ENCODE measurements around the gene REEP5.
"Not testable (repeated sequence)": the region's sequence is repeated elsewhere in the genome, so short reads cannot be mapped to it uniquely, and the experiment has no call there.

REEP5 gene

DNA sequence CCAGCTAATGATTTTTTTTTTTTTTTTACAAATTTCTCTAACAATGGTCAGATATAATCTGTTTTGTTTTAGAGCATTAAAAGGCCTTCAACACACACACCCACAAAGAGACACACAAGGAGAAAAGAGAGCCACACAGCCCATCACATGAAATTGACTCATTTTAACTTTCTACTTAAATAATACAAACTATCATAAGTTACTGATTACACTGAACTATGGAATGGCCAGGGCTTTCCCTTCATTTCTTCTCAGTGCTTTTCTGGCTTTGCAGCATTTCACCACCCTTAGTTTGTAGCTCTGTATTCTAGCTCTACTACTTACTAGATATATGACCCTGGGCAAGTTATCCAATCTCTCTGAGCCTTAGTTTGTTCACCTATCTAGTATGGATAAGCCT lies 13.2 kb downstream of the REEP5 start:
- no peaks in the 10 kb centered on the region for H3K27me3 ChIP-seq (ENCODE audit: control insufficient read depth, insufficient read depth, low read length)
- no peak overlapping the region for H3K9ac ChIP-seq (ENCODE audit: low read length)
- peaks cover 7% of the 10 kb centered on the region for H3K36me3 ChIP-seq (ENCODE audit: control insufficient read depth, low read depth, low read length)
- no peaks in the 10 kb centered on the region for H3K9me3 ChIP-seq (ENCODE audit: control insufficient read depth, low read depth, low read length)
- no peaks in the 10 kb centered on the region for H3K4me1 ChIP-seq (ENCODE audit: control insufficient read depth, low read depth, low read length)
- no peak overlapping the region for H3K27ac ChIP-seq (ENCODE audit: low read length)
- no peak overlapping the region for H3K4me3 ChIP-seq (ENCODE audit: low read length)

DNA sequence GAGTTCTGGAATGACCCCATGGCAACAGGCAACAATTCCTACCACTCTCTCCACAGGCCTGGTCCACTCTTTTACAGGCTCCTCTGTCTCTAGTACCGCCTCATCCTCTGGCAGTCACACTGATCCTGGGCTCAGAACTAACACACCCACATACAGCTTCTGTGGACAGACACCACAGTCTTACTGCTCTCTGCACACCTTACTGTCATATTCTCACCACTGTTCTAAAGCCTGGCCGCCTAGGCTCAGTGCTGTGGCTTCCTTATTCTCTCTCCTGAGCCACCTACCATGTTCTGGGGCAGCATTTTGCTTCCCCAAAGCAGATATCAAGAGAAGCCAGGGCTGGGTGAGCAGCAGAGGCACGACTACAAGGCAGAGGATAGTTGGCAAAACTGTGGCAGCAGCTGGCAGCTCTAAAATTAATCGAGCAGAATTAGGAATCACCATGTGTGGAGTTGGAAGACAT lies 14.8 kb downstream of the REEP5 start:
- H3K9me3 ChIP-seq (ENCODE audit: control insufficient read depth, low read depth, low read length), result no peaks in the 10 kb centered on the region
- H3K36me3 ChIP-seq (ENCODE audit: control insufficient read depth, low read depth, low read length), result peaks cover 7% of the 10 kb centered on the region
- H3K27ac ChIP-seq (ENCODE audit: low read length), result no peak overlapping the region
- no peak overlapping the region for H3K9ac ChIP-seq (ENCODE audit: low read length)
- no peaks in the 10 kb centered on the region for H3K27me3 ChIP-seq (ENCODE audit: control insufficient read depth, insufficient read depth, low read length)
- H3K4me3 ChIP-seq (ENCODE audit: low read length), result no peak overlapping the region
- H3K4me1 ChIP-seq (ENCODE audit: control insufficient read depth, low read depth, low read length), result no peaks in the 10 kb centered on the region

DNA sequence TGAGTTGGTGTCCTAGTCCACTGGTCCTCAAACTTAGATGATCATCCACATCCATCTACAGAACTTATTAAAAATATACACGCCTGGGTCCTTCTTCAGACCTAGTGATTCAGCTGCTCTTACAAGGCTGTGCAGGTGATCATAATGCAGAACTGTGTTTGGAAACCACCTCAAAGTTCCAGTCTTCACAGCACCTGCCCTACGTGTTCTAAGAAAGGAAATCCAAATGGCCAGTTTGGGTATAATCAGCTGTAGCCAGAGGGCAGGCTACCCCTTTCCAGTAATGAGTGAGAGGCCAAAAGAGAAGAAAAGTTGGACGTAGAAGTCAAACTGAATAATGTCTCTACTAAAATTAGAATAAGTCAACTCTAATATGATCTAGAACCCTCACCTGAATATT lies 15.4 kb downstream of the REEP5 start:
- H3K27me3 ChIP-seq (ENCODE audit: control insufficient read depth, insufficient read depth, low read length), result no peaks in the 10 kb centered on the region
- no peaks in the 10 kb centered on the region for H3K9me3 ChIP-seq (ENCODE audit: control insufficient read depth, low read depth, low read length)
- peaks cover 7% of the 10 kb centered on the region for H3K36me3 ChIP-seq (ENCODE audit: control insufficient read depth, low read depth, low read length)
- no peaks in the 10 kb centered on the region for H3K4me1 ChIP-seq (ENCODE audit: control insufficient read depth, low read depth, low read length)
- no peak overlapping the region for H3K27ac ChIP-seq (ENCODE audit: low read length)
- no peak overlapping the region for H3K9ac ChIP-seq (ENCODE audit: low read length)
- H3K4me3 ChIP-seq (ENCODE audit: low read length), result no peak overlapping the region

- H3K36me3 ChIP-seq (ENCODE audit: control insufficient read depth, low read depth, low read length); H3K9me3 ChIP-seq (ENCODE audit: control insufficient read depth, low read depth, low read length); H3K27me3 ChIP-seq (ENCODE audit: control insufficient read depth, insufficient read depth, low read length); H3K27ac ChIP-seq (ENCODE audit: low read length); H3K9ac ChIP-seq (ENCODE audit: low read length); H3K4me1 ChIP-seq (ENCODE audit: control insufficient read depth, low read depth, low read length); H3K4me3 ChIP-seq (ENCODE audit: low read length): not testable (repeated sequence)
Measured at GRCh38 chr5:112904996-112905395, 17.0 kb downstream of the REEP5 start.

DNA sequence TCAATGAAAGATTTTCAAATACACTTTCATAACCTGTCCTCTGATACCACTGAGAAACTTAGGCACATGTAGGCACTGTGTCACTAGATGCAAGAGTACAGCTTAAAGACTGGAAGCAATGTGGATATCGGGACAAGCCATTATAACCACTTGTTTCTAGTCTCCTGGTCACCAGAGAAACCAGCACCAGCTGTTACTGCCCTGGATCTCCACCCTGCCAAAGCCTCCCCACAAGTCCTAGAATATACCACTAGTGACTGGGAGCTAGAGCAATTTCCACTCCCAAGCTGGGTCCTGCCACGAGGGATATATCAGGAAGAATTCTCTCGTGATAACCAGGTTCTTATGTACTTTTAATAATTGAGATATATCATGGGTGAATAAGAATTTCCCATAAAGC lies 19.5 kb downstream of the REEP5 start:
- no peak overlapping the region for H3K9ac ChIP-seq (ENCODE audit: low read length)
- no peaks in the 10 kb centered on the region for H3K27me3 ChIP-seq (ENCODE audit: control insufficient read depth, insufficient read depth, low read length)
- no peak overlapping the region for H3K4me3 ChIP-seq (ENCODE audit: low read length)
- H3K27ac ChIP-seq (ENCODE audit: low read length), result no peak overlapping the region
- no peaks in the 10 kb centered on the region for H3K4me1 ChIP-seq (ENCODE audit: control insufficient read depth, low read depth, low read length)
- H3K9me3 ChIP-seq (ENCODE audit: control insufficient read depth, low read depth, low read length), result no peaks in the 10 kb centered on the region
- peaks cover 6% of the 10 kb centered on the region for H3K36me3 ChIP-seq (ENCODE audit: control insufficient read depth, low read depth, low read length)

DNA sequence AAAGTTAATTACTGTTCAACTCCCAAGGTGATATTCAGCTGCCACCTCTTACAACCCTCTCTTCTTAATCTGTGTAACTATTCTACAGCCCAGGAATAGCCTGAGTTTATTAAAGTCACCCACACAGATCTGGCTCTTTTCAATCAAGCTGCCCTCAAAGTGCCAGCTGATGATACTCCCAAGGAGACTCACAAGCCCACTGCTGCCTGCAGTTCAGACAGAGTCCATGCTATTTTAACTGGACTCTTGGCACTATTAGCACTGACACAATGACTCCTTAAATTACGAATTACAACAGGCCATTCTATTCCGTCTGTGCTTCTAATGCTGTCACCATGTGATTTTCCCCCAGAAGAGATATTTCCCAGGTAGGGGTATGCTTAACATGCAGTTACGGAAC lies 26.3 kb downstream of the REEP5 start:
- Histone ChIP-seq H3K36me3 (ENCODE audit: control insufficient read depth, low read depth, low read length) (no peaks in the 10 kb centered on the region), H3K4me3 (ENCODE audit: low read length) (no peak overlapping the region)

DNA sequence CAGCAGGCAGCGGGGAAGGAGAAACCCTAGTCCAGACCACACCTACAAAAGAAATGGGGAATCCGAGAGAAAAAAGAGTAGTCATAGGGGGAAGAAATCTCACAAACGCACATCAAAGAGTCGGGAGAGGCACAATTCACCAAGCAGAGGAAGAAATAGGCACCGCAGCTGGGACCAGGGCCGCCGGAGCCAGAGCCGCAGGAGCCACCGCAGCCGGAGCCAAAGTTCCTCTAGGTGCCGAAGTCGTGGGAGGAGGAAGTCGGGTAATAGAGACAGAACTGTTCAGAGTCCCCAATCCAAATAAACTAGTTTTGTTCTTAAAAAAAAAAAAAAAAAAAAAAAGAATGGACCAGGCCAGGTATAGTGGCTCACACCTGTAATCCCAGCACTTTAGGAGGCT lies 29.3 kb downstream of the REEP5 start:
- Histone ChIP-seq H3K36me3 (ENCODE audit: control insufficient read depth, low read depth, low read length) (no peaks in the 10 kb centered on the region), H3K9ac (ENCODE audit: low read length) (no peak overlapping the region), H3K27ac (ENCODE audit: low read length) (no peak overlapping the region)

More for the DNA sequence above, 26.3 kb downstream of the REEP5 start:
- H3K4me1 ChIP-seq (ENCODE audit: control insufficient read depth, low read depth, low read length), result no peaks in the 10 kb centered on the region
- no peaks in the 10 kb centered on the region for H3K9me3 ChIP-seq (ENCODE audit: control insufficient read depth, low read depth, low read length)
- no peak overlapping the region for H3K27ac ChIP-seq (ENCODE audit: low read length)
- no peak overlapping the region for H3K9ac ChIP-seq (ENCODE audit: low read length)
- H3K27me3 ChIP-seq (ENCODE audit: control insufficient read depth, insufficient read depth, low read length), result no peaks in the 10 kb centered on the region

DNA sequence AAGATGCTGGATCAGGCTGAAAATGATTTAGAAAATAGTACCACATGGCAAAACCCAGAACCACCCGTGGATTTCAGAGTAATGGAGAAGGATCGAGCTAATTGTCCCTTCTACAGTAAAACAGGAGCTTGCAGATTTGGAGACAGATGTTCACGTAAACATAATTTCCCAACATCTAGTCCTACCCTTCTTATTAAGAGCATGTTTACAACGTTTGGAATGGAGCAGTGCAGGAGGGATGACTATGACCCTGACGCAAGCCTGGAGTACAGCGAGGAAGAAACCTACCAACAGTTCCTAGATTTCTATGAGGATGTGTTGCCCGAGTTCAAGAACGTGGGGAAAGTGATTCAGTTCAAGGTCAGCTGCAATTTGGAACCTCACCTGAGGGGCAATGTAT lies 30.0 kb downstream of the REEP5 start:
- not testable (repeated sequence) for H3K9me3 ChIP-seq (ENCODE audit: control insufficient read depth, low read depth, low read length); H3K4me3 ChIP-seq (ENCODE audit: low read length); H3K36me3 ChIP-seq (ENCODE audit: control insufficient read depth, low read depth, low read length); H3K27ac ChIP-seq (ENCODE audit: low read length); H3K4me1 ChIP-seq (ENCODE audit: control insufficient read depth, low read depth, low read length); H3K27me3 ChIP-seq (ENCODE audit: control insufficient read depth, insufficient read depth, low read length); H3K9ac ChIP-seq (ENCODE audit: low read length)

More for the DNA sequence above, 29.3 kb downstream of the REEP5 start:
- Histone ChIP-seq H3K4me1 (ENCODE audit: control insufficient read depth, low read depth, low read length) (no peaks in the 10 kb centered on the region), H3K9me3 (ENCODE audit: control insufficient read depth, low read depth, low read length) (no peaks in the 10 kb centered on the region), H3K4me3 (ENCODE audit: low read length) (no peak overlapping the region), H3K27me3 (ENCODE audit: control insufficient read depth, insufficient read depth, low read length) (no peaks in the 10 kb centered on the region)

- no peaks in the 10 kb centered on the region for H3K27me3 ChIP-seq (ENCODE audit: control insufficient read depth, insufficient read depth, low read length)
- no peaks in the 10 kb centered on the region for H3K4me1 ChIP-seq (ENCODE audit: control insufficient read depth, low read depth, low read length)
- H3K9me3 ChIP-seq (ENCODE audit: control insufficient read depth, low read depth, low read length), result no peaks in the 10 kb centered on the region
- H3K9ac ChIP-seq (ENCODE audit: low read length), result no peak overlapping the region
- H3K27ac ChIP-seq (ENCODE audit: low read length), result no peak overlapping the region
- H3K4me3 ChIP-seq (ENCODE audit: low read length), result no peak overlapping the region
- H3K36me3 ChIP-seq (ENCODE audit: control insufficient read depth, low read depth, low read length), result peaks cover 30% of the 10 kb centered on the region
Measured at GRCh38 chr5:112886975-112887374, 35.1 kb downstream of the REEP5 start.

- Histone ChIP-seq H3K4me1 (ENCODE audit: control insufficient read depth, low read depth, low read length) (no peaks in the 10 kb centered on the region), H3K9ac (ENCODE audit: low read length) (no peak overlapping the region), H3K27ac (ENCODE audit: low read length) (no peak overlapping the region), H3K4me3 (ENCODE audit: low read length) (no peak overlapping the region), H3K36me3 (ENCODE audit: control insufficient read depth, low read depth, low read length) (peaks cover 39% of the 10 kb centered on the region), H3K9me3 (ENCODE audit: control insufficient read depth, low read depth, low read length) (no peaks in the 10 kb centered on the region), H3K27me3 (ENCODE audit: control insufficient read depth, insufficient read depth, low read length) (no peaks in the 10 kb centered on the region)
Measured at GRCh38 chr5:112885001-112885400, 37.0 kb downstream of the REEP5 start.

DNA sequence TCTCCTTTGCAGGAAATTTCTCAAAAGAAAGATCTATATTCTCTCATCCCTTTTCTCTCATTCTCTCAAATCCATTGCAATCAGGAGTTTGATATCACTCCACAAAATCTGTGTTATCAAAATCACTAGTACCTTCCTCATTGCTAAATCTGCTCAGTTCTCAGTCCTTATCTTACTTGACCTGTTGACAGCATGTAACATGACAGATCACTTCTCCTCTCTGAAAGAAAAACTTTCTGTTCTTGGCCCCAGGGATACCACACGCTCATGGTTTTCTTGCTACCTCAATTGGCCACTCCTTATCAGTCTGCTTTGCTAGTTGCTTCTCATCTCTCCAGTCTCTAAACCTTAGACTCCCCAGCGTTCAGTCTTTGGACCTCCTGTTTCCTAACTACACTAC lies 38.8 kb downstream of the REEP5 start:
- Histone ChIP-seq H3K27me3 (ENCODE audit: control insufficient read depth, insufficient read depth, low read length) (no peaks in the 10 kb centered on the region), H3K4me3 (ENCODE audit: low read length) (no peak overlapping the region), H3K9me3 (ENCODE audit: control insufficient read depth, low read depth, low read length) (no peaks in the 10 kb centered on the region), H3K27ac (ENCODE audit: low read length) (no peak overlapping the region), H3K36me3 (ENCODE audit: control insufficient read depth, low read depth, low read length) (peaks cover 47% of the 10 kb centered on the region), H3K9ac (ENCODE audit: low read length) (no peak overlapping the region), H3K4me1 (ENCODE audit: control insufficient read depth, low read depth, low read length) (no peaks in the 10 kb centered on the region)

- Histone ChIP-seq H3K36me3 (ENCODE audit: control insufficient read depth, low read depth, low read length) (peaks cover 45% of the 10 kb centered on the region), H3K9me3 (ENCODE audit: control insufficient read depth, low read depth, low read length) (no peaks in the 10 kb centered on the region), H3K27me3 (ENCODE audit: control insufficient read depth, insufficient read depth, low read length) (no peaks in the 10 kb centered on the region), H3K9ac (ENCODE audit: low read length) (no peak overlapping the region), H3K4me1 (ENCODE audit: control insufficient read depth, low read depth, low read length) (peaks cover 8% of the 10 kb centered on the region), H3K27ac (ENCODE audit: low read length) (no peak overlapping the region), H3K4me3 (ENCODE audit: low read length) (no peak overlapping the region)
Measured at GRCh38 chr5:112880219-112880964, 41.6 kb downstream of the REEP5 start.
